ENCODE measurements around the gene AUTS2.

- TF ChIP-seq SUZ12 (IDR thresholded peaks at IDR 0.05; ENCODE audit: extremely low read depth, insufficient read depth, insufficient read length) (no peak), ZNF274 (IDR thresholded peaks at IDR 0.05; ENCODE audit: low read depth, low read length) (no peak)
Measured at GRCh38 chr7:69959789-69960499, 361.7 kb downstream of the AUTS2 start.
